Measurements from ENCODE around the gene OOSP4B.
"Not testable (repeated sequence)": the region's sequence is repeated elsewhere in the genome, so short reads cannot be mapped to it uniquely, and the experiment has no call there.

OOSP4B gene

DNA sequence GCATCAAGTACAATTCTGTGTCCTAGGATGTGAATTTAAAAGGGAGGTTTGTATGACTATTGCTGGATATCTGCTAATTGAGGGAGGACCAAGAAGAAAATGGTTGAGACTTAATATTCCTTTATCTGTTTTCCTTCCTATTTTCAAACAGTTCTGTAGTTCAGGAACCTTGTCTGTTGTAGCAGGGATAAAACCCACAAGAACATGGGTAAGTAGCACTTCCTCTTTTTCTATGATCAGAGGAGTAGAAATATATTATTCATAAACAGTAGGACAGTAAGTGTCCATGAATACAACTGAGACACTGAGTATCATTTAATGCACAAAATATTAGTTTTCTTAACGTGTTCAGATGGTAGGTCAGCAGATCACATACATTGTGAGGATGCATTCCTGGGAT lies 47.1 kb downstream of the OOSP4B start:
- peak; percentile 60 to 73 for DNase-seq

DNA sequence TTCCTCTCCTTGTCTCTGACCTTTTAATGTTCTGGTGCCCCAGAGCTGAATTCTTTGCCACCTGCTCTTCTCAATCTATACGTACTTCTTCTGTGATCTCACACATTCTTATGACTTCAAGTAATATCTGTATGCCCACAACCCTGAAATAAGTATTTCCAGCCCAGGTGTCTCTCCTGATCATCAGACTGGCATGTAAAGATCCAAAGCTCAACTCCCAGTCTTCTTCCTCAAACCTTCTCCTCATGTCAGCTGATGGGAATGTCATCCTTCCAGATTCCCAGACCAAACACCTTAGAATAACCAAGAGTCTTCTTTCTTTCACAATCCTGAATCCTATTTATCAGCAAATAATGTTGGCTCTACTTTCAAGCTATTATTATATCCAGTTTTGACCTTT lies 48.8 kb downstream of the OOSP4B start:
- DNase-seq: no peak

DNA sequence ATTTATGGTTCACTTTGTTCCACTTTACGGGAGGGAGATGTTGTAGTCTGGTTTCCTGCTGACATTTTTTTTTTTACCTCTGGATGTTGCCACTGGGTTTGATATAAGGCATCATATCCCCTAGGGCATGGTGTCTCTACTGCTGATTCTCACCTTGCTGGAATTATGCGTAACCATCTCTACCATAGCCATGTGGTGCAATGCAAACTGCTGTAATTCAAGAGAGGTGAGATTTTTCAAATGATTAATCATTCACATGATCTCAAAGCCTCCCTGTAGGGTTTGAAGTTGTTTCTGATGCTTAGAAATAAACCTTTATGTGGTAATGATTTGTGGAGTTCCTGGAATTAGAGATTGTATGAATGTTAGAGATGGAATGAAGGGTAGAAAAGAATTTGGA lies 52.5 kb downstream of the OOSP4B start:
- no peak for DNase-seq

DNA sequence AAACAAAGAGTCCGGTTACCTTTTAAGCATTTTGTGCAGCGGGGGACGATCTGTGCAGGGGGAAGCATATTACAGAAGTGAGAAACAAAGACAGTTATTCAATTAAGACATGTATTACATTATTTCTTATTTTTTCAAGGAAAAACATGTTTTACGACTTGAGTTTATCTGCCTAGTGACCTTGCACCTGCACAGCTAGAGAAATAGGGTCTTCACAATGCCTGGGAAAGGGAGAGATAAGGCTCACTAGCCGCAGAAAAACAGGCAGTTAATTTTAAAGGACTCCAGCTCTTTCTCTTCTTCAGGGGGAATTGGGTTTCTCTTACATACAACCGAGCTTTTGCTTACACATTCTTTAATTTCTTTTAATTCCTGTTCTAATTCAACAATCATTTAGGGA lies 54.7 kb downstream of the OOSP4B start:
- DNase-seq: not testable (repeated sequence)

DNA sequence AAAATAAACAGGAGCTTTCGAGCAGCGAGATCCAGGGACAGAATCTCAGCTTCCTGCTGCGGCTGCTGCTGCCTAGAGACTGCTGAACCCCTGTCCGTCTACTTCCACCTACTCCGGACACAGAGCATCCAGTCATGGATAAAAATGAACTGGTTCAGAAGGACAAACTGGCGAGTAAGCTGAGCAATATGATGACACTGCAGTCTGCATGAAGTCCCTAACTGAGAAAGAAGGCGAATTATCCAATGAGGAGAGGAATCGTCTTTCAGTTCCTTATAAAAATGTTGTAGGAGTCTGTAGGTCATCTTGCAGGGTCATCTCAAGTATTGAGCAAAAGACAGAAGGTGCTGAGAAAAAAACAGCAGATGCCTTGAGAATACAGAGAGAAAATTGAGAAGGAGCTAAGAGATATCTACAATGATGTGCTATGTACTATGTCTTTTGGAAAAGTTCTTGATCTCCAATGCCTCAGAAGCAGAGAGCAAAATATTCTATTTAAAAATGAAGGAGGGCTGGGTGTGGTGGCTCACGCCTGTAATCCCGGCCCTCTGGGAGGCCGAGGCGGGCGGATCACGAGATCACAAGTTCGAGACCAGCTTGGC lies 60.3 kb downstream of the OOSP4B start:
- no peak for DNase-seq

DNA sequence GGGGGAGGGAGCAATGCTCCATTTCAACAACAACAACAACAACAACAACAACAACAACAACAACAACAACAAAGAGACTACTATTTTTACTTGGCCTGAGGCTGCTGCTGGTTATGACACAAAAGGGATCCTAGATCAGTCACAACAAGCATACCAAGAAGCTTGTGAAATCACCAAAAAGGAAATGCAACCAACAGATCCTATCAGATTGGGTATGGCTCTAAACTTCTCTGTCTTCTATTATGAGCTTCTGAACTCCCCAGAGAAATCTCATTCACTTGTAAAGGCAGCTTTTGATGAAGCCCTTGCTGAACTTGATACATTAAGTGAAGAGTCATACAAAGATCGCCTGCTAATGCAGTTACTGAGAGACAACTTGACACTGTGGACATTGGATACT lies 61.0 kb downstream of the OOSP4B start:
- peak; percentile 39 to 51 for DNase-seq

DNA sequence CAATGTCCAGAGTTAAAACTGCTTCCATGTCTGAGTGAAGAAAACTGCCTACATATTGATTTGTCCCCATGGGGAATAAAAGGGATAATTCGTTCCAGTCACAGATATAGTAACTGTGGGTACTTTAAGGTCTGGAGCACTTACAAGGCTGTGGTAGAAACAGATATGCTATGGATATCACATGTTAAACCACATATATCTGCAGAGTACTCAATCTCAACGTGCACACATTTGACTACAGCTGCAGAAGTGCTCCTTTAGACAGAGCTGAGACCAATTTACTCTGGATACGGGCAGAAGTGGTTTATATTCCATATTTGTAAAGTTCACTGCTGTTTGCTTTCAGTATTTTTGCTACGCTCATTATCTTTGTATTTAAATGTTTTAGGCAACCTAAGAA lies 61.8 kb downstream of the OOSP4B start:
- no peak for DNase-seq

DNA sequence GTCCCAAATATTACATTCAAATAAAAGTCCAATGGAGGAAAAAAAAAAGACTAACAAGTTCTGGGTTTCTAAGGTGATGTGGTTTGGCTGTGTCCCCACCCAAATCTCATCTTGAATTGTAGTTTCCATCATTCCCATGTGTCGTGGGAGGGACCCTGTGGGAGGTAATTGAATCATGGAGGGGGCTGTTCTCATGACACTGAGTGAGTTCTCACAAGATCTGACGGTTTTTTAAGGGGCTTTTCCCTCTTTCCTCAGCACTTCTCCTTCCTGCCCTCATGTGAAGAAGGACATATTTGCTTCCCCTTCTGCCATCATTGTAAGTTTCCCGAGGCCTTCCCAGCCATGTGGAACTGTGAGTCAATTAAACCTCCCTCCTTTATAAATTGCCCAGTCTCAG lies 63.6 kb downstream of the OOSP4B start:
- DNase-seq: no peak
